ENCODE results near the gene JMJD1C.

DNA sequence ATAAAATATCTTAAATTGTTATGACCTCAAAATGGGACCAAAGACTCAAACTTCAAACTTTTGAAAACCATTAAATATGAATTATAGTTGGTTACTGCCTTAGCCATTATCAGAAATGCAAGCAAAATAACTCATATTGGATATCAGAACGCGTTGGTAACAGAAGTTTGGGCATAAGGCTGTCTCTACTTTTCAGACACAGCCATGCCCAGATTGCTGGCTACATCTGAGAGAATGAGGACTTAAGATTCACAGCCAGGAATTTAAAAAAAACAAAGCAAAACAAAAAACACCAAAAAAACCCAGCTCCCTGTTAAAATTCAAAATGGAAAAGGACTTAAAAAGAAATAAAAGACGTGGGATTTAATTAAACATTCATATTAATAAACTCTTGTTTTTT is 161.6 kb downstream of the JMJD1C start:
- TF ChIP-seq, protein P1, sequence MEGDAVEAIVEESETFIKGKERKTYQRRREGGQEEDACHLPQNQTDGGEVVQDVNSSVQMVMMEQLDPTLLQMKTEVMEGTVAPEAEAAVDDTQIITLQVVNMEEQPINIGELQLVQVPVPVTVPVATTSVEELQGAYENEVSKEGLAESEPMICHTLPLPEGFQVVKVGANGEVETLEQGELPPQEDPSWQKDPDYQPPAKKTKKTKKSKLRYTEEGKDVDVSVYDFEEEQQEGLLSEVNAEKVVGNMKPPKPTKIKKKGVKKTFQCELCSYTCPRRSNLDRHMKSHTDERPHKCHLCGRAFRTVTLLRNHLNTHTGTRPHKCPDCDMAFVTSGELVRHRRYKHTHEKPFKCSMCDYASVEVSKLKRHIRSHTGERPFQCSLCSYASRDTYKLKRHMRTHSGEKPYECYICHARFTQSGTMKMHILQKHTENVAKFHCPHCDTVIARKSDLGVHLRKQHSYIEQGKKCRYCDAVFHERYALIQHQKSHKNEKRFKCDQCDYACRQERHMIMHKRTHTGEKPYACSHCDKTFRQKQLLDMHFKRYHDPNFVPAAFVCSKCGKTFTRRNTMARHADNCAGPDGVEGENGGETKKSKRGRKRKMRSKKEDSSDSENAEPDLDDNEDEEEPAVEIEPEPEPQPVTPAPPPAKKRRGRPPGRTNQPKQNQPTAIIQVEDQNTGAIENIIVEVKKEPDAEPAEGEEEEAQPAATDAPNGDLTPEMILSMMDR (IDR thresholded peaks at IDR 0.05; ENCODE audit: low read length), result no peak
- no peak for TF ChIP-seq EZH2 (optimal IDR thresholded peaks at IDR 0.05; ENCODE audit: low read depth, low read length)

Data from MM.1S (cell line).